ENCODE data around the gene ZNF462. TPM values are rescaled to one million over a fixed set of nuclear protein-coding genes. Genes with fewer than 3 reads are reported as not detected.
A peak's percentile ranks its signal among the peaks of the same experiment; 100 is the strongest.

Gene ZNF462, protein sequence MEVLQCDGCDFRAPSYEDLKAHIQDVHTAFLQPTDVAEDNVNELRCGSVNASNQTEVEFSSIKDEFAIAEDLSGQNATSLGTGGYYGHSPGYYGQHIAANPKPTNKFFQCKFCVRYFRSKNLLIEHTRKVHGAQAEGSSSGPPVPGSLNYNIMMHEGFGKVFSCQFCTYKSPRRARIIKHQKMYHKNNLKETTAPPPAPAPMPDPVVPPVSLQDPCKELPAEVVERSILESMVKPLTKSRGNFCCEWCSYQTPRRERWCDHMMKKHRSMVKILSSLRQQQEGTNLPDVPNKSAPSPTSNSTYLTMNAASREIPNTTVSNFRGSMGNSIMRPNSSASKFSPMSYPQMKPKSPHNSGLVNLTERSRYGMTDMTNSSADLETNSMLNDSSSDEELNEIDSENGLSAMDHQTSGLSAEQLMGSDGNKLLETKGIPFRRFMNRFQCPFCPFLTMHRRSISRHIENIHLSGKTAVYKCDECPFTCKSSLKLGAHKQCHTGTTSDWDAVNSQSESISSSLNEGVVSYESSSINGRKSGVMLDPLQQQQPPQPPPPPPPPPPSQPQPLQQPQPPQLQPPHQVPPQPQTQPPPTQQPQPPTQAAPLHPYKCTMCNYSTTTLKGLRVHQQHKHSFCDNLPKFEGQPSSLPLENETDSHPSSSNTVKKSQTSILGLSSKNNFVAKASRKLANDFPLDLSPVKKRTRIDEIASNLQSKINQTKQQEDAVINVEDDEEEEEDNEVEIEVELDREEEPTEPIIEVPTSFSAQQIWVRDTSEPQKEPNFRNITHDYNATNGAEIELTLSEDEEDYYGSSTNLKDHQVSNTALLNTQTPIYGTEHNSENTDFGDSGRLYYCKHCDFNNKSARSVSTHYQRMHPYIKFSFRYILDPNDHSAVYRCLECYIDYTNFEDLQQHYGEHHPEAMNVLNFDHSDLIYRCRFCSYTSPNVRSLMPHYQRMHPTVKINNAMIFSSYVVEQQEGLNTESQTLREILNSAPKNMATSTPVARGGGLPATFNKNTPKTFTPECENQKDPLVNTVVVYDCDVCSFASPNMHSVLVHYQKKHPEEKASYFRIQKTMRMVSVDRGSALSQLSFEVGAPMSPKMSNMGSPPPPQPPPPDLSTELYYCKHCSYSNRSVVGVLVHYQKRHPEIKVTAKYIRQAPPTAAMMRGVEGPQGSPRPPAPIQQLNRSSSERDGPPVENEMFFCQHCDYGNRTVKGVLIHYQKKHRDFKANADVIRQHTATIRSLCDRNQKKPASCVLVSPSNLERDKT (N-terminal part only)
- total RNA-seq = 0.37 and 0.50 TPM in 2 replicates

DNA sequence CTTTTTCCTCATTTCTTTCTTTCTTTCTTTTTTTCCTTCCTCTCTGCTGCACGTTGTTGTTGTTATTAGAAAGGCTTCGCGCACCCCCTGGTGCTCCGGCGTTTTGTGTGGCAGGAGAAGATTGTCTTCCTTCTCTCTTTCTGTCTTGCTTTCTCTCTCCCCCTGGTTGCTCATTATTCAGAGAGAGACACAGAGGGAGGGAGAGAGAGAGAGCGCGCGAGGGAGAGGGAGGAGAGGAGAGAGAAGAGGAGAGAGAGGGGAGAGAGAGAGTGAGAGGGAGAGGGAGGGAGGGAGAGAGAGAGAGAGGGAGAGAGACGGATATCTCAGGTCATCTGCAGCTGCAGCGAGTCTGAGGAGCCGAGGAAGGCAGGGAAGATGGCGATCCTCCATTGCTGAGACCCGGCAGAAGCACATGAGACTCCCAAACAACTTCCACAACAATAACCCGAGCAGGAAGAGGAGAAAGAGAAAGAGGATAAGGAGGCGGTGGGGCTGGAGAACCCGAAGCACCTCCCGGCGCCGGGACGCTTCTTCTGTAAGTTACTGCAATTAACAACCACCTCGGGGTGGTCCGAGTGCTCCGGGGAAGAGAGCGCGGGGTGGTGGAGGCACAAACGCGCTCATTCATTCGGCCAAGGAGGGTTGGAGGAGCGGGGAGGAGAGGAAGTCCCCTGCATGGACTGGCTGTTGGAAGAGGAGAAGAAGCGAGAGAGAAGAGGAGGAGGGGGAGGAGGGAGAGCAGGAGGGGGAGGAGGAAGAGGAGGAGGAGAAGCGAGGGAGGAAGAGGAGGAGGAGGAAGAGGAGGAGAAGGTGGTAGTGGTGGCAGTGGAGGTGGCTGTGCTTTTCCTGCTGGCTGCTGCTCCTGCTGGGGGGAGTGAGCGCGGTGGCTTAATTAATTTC, at the start of gene ZNF462:
Gene ZNF462 (plus strand): TSS at position 346 of the 900 bp plus-strand sequence. CDS start 60,218 bp downstream, outside the sequence.
- Mint-ChIP-seq H3K27ac (no peak within 1 kb of the TSS), H3K4me1 (peaks cover 24% of the 10 kb centered on the region), H3K4me3 (peak within 1 kb of the TSS; percentile 84), H3K36me3 (ENCODE audit: low read depth) (peaks cover 6% of the 10 kb centered on the region), H3K27me3 (peaks cover 73% of the 10 kb centered on the region), H3K9me3 (peaks cover 14% of the 10 kb centered on the region)
- DNase-seq = no peak
- intact Hi-C loops (cut with micrococcal nuclease) = no loop called here

DNA sequence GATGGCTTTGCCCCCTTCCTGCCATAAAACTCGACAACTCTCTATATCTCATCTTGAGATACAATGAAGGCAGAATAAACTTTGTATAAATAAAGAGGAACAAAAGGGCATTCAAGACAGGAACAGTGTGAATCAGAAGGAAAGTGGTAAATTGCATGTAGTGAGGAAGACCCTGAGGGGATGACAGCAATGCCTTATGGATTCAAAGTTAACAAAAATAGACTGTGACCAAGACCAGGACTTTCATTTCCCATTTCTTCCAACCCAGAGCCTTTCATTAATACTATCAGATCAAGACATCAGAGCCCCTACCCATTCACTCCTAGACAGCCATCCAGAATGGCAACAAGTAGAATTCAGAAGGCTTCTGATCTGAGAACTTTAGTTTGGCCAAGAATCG, 46.4 kb upstream of the ZNF462 start:
- no peaks in the 10 kb centered on the region for H3K27me3 Mint-ChIP-seq
- no peaks in the 10 kb centered on the region for H3K4me1 Mint-ChIP-seq
- no peak for DNase-seq
- H3K9me3 Mint-ChIP-seq = peaks cover 8% of the 10 kb centered on the region
- intact Hi-C loops (cut with micrococcal nuclease) = no loop called here
- H3K36me3 Mint-ChIP-seq (ENCODE audit: low read depth) = no peaks in the 10 kb centered on the region
- H3K27ac Mint-ChIP-seq = no peak overlapping the region
- no peak overlapping the region for H3K4me3 Mint-ChIP-seq

DNA sequence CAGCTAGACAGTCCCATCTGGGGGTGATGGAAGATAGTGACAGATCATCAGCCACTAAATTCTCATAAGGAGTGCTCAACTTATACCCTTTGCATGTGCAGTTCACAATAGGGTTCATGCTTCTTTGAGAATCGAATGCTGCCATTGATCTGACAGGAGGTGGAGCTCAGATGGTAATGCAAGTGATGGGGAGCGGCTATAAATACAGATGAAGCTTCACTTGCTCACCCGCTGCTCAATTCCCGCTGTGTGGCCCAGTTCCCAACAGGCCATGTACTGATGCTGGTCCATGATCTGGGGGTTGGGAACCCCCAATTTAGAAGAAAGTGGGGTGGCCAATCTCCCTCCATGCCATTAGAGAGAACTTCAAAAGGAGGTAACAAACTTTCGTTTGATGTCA, 44.9 kb upstream of the ZNF462 start:
- DNase-seq = no peak
- no peak overlapping the region for H3K27ac Mint-ChIP-seq
- no peaks in the 10 kb centered on the region for H3K27me3 Mint-ChIP-seq
- intact Hi-C loops (cut with micrococcal nuclease) = no loop called here
- no peaks in the 10 kb centered on the region for H3K4me1 Mint-ChIP-seq
- no peaks in the 10 kb centered on the region for H3K36me3 Mint-ChIP-seq (ENCODE audit: low read depth)
- peaks cover 8% of the 10 kb centered on the region for H3K9me3 Mint-ChIP-seq
- no peak overlapping the region for H3K4me3 Mint-ChIP-seq

DNA sequence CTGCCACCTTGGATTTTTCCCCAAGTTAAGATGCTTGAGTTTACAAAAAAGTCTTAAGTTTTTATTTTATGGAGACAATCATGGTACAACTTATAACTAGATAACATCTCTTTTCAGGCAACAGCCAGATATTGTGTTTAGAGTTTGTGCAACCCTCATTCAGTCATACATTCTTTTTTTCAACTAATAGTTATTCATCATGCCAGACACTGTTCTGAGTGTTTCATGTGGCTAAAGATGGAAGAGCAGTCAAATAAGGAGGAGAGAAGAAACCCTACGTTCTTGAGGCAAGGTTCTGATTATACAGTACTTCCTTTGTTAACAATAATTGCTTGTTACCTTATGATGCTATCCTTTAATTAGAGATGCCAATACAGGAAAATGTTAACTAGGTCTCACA, 42.1 kb upstream of the ZNF462 start:
- intact Hi-C loops (cut with micrococcal nuclease) = no loop called here
- no peak overlapping the region for H3K27ac Mint-ChIP-seq
- no peak for DNase-seq
- H3K36me3 Mint-ChIP-seq (ENCODE audit: low read depth) = no peaks in the 10 kb centered on the region
- peaks cover 6% of the 10 kb centered on the region for H3K9me3 Mint-ChIP-seq
- H3K4me3 Mint-ChIP-seq = no peak overlapping the region
- H3K27me3 Mint-ChIP-seq = no peaks in the 10 kb centered on the region
- H3K4me1 Mint-ChIP-seq = no peaks in the 10 kb centered on the region

DNA sequence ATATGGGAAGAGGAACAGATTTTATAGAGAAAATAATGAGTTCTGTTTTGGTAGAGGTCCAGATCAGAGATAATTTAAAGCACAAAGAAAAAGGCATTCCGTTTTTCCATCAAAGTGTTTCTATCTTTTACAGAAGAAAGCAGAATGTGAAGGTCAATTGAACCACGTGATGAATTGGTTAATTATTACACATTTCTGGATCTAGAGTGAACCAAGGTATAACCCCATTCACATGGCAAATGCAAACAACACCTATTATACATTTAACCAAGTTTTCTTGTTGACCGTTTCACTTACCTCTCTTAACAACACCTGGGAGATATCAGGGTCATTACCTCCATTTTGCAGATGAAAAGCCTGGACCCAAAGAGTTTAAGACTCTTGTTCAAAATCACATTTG, 34.9 kb upstream of the ZNF462 start:
- no peak overlapping the region for H3K27ac Mint-ChIP-seq
- no peak for DNase-seq
- no peaks in the 10 kb centered on the region for H3K4me1 Mint-ChIP-seq
- intact Hi-C loops (cut with micrococcal nuclease) = no loop called here
- H3K4me3 Mint-ChIP-seq = no peak overlapping the region
- no peaks in the 10 kb centered on the region for H3K27me3 Mint-ChIP-seq
- H3K36me3 Mint-ChIP-seq (ENCODE audit: low read depth) = no peaks in the 10 kb centered on the region
- peaks cover 7% of the 10 kb centered on the region for H3K9me3 Mint-ChIP-seq

DNA sequence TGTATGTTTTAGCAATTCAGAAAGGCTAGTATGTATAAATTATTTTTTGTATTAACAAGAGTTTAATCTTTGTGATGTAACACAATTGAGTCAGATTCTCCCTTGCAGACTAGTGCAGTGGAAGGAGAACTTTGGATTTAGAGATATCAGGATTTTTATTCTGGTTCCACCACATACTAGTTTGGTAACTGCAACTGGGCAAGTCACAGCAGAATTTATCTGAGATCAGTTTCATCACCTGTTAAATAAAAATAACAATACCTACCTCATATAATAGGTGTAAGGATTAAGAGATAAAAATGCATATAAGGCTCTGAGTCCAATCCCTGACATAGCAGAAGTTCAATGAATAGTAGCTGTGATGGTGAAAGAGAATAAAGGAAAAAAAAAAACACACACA, 34.0 kb upstream of the ZNF462 start:
- no peaks in the 10 kb centered on the region for H3K27me3 Mint-ChIP-seq
- H3K4me1 Mint-ChIP-seq = no peaks in the 10 kb centered on the region
- no peaks in the 10 kb centered on the region for H3K36me3 Mint-ChIP-seq (ENCODE audit: low read depth)
- no peak for DNase-seq
- peaks cover 15% of the 10 kb centered on the region for H3K9me3 Mint-ChIP-seq
- intact Hi-C loops (cut with micrococcal nuclease) = no loop called here
- no peak overlapping the region for H3K4me3 Mint-ChIP-seq
- no peak overlapping the region for H3K27ac Mint-ChIP-seq

DNA sequence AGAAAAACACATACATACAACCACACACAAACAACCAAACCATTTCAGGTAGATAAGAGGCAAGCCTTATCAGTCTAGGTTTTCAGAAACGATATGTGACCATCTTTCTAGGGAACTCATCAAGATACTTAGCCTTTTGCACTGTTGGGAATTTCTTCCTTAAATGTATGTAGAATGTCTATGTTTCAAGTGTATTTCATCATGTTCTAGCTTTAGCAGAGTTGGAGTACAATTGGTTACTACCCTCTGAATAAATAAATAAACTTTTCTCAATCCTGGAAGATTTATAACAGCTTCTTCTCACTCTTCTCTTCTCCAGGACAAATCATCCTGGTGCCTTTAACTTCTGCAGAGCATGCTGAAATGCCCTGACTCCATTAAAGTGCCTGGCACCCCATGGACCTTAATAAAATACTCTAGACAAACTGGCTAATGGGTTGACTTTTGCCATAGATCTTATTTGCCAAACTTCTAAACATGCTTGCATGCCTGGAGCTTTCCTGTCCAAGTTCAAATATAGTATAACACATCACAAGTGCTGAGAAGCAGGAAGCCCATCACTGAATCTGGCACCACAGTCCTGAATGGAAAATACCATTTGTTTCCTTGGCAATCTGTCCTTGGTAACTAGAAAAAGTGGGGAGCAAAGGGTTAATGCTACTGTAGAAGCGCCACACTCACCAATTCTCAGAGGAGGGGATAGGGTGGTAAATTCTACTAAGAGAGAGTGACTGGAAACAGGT, 33.1 kb upstream of the ZNF462 start:
- intact Hi-C loops (cut with micrococcal nuclease) = no loop called here
- H3K4me1 Mint-ChIP-seq = no peaks in the 10 kb centered on the region
- H3K36me3 Mint-ChIP-seq (ENCODE audit: low read depth) = no peaks in the 10 kb centered on the region
- no peak overlapping the region for H3K27ac Mint-ChIP-seq
- H3K27me3 Mint-ChIP-seq = no peaks in the 10 kb centered on the region
- H3K4me3 Mint-ChIP-seq = no peak overlapping the region
- H3K9me3 Mint-ChIP-seq = peaks cover 17% of the 10 kb centered on the region
- DNase-seq = no peak

DNA sequence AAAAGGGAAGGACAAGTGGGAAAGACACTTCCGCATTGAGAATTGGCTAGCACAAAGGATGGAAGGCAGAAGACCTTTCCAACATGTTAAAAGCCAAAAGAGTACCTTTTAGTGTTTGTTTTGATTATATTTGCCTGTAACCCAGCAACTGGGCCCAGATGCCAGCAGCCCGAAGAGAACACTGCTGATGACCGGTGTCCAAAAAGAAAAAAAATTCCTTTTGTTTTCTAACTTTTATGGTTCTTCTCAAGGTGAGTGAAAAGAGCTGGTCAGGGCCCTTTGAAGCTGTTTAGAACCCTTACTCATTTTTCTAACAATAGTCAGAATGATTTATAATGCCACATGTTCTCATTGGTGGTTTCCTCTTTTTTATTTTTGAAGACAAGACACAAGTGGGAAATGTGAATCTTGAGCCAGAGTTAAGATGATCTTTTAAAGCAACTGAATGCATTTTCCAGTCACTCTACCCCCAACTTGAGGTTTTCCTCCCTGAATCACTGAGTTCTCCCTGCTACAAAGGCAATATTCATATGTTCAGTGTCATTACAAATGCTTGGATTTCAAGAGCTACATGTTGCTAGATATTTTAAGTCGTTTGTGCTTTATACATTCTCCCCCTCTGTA, 32.3 kb upstream of the ZNF462 start:
- Mint-ChIP-seq H3K27ac (no peak overlapping the region), H3K4me3 (no peak overlapping the region), H3K27me3 (no peaks in the 10 kb centered on the region), H3K9me3 (peaks cover 11% of the 10 kb centered on the region), H3K4me1 (no peaks in the 10 kb centered on the region), H3K36me3 (ENCODE audit: low read depth) (no peaks in the 10 kb centered on the region)
- intact Hi-C loops (cut with micrococcal nuclease) = no loop called here
- no peak for DNase-seq

DNA sequence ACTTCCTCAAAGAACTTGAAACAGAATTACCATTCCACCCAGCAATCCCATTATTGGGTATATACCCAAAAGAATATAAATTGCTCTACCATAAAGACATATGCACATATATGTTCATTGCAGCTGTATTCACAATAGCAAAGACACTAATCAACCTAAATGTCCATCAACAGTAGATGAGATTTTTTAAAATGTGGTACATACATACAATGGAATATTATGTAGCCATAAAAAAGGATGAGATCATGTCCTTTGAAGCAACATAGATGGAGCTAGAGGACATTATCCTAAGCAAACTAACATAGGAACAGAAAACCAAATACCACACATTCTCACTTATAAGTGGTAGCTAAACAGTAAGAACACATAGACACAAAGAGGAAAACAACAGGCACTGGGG, 28.1 kb upstream of the ZNF462 start:
- Mint-ChIP-seq H3K27me3 (no peaks in the 10 kb centered on the region), H3K4me1 (no peaks in the 10 kb centered on the region), H3K4me3 (no peak overlapping the region)

DNA sequence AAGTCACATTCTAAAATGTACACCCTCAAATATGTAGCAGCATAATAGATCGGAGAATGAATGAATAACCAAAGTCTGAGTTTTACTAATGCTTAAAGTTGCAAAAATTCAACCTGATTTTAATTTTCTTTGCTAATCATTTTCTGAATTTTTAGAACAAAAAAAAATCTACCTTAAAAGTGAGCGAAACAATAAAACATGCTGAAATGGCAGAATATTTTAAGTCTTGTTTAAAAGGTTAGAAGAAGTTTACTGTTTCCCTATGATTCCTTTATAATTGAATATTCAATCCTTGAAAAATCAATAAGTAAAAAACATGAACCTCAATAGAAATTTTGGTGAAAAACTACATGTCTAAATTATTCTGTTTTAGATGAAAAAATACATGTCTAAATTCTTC, 27.1 kb upstream of the ZNF462 start:
- intact Hi-C loops (cut with micrococcal nuclease) = no loop called here
- Mint-ChIP-seq H3K9me3 (peaks cover 11% of the 10 kb centered on the region), H3K4me1 (no peaks in the 10 kb centered on the region), H3K27ac (no peak overlapping the region), H3K4me3 (no peak overlapping the region), H3K36me3 (ENCODE audit: low read depth) (no peaks in the 10 kb centered on the region), H3K27me3 (no peaks in the 10 kb centered on the region)
- no peak for DNase-seq

More for the DNA sequence above, 28.1 kb upstream of the ZNF462 start:
- Mint-ChIP-seq H3K27ac (no peak overlapping the region), H3K36me3 (ENCODE audit: low read depth) (no peaks in the 10 kb centered on the region), H3K9me3 (peaks cover 11% of the 10 kb centered on the region)
- intact Hi-C loops (cut with micrococcal nuclease) = no loop called here
- no peak for DNase-seq

DNA sequence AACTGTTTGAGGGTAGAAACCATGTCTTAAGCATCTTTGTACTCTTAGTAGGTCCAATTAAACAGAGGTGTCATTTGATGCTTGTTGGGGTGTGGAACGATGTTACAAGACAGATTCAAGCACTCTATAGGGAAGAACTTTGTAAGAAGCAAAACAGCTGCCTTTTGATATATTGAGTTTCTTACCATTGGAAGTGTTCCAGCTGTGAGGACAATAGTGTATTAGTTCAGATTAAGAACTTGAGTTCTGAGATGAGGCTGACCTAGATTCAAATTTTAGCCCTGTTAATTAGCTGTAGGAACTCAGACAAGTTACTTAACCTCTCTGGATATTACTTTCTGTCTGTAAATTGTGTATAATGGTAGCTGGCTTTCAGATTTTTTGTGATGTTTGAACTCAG, 19.6 kb upstream of the ZNF462 start:
- no peak overlapping the region for H3K4me3 Mint-ChIP-seq
- no peaks in the 10 kb centered on the region for H3K9me3 Mint-ChIP-seq
- no peak overlapping the region for H3K27ac Mint-ChIP-seq
- no peaks in the 10 kb centered on the region for H3K36me3 Mint-ChIP-seq (ENCODE audit: low read depth)
- no peaks in the 10 kb centered on the region for H3K4me1 Mint-ChIP-seq
- no peaks in the 10 kb centered on the region for H3K27me3 Mint-ChIP-seq
- intact Hi-C loops (cut with micrococcal nuclease) = no loop called here
- DNase-seq = no peak

DNA sequence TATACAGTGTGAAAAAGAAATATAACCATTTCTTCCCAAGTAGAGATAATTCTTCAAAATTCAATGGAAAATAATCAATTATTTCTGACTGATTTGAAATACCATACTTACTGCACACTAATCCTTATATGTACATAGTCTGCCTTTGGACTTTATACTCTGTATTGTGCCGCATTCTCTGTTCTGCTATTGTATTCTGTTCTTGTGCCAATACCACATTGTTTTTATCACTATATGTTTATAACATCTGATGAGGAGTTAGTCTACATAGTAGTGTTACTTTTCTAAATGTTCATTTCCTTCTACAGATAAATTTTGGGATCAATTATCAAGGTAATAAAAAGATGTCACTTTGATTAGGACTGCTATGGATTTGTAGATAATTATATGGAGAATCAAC, 16.7 kb upstream of the ZNF462 start:
- H3K4me3 Mint-ChIP-seq = no peak overlapping the region
- H3K9me3 Mint-ChIP-seq = no peaks in the 10 kb centered on the region
- no peak overlapping the region for H3K27ac Mint-ChIP-seq
- no peaks in the 10 kb centered on the region for H3K4me1 Mint-ChIP-seq
- DNase-seq = no peak
- H3K27me3 Mint-ChIP-seq = no peaks in the 10 kb centered on the region
- intact Hi-C loops (cut with micrococcal nuclease) = no loop called here
- no peaks in the 10 kb centered on the region for H3K36me3 Mint-ChIP-seq (ENCODE audit: low read depth)
